SK-N-SH treated with all-trans-retinoic acid at 6 μM for 48 hours (cell line): ENCODE data around the gene ANGPT4.

Source experiments
- CREB5 ChIP-seq: fragments of 250-450 bp; sonication (Bioruptor Pico); IDR thresholded peaks from 2 replicates; pipeline ENCODE4 v1.5.1; 2020; ENCODE audit warnings: low read depth, mild to moderate bottlenecking, moderate library complexity
- OSR1 ChIP-seq: fragments of 250-450 bp; sonication (Bioruptor Pico); IDR thresholded peaks from 2 replicates; pipeline ENCODE4 v1.8.0; 2022; ENCODE audit warnings: moderate library complexity, mild to moderate bottlenecking, inconsistent platforms
- PATZ1 ChIP-seq: fragments of 250-450 bp; sonication (Bioruptor Pico); IDR thresholded peaks from 2 replicates; pipeline ENCODE4 v1.8.0; 2020; ENCODE audit warnings: mild to moderate bottlenecking, moderate library complexity, borderline replicate concordance
- PPARA ChIP-seq: fragments of 250-450 bp; sonication (Bioruptor Pico); IDR thresholded peaks from 2 replicates; pipeline ENCODE4 v1.5.0; 2020; ENCODE audit warnings: mild to moderate bottlenecking, borderline replicate concordance
- SNAI2 ChIP-seq: fragments of 250-450 bp; sonication (Bioruptor Pico); IDR thresholded peaks from 2 replicates; pipeline ENCODE4 v1.5.0; 2020; ENCODE audit warnings: mild to moderate bottlenecking, moderate library complexity
- TCF4 ChIP-seq: fragments of 250-450 bp; sonication (Bioruptor Pico); IDR thresholded peaks from 2 replicates; pipeline ENCODE4 v1.8.0; 2021; ENCODE audit warnings: mild to moderate bottlenecking, moderate library complexity, borderline replicate concordance
- TSHZ2 ChIP-seq: fragments of 250-450 bp; sonication (Bioruptor Pico); IDR thresholded peaks from 2 replicates; pipeline ENCODE4 v1.5.0; 2020; ENCODE audit warnings: mild to moderate bottlenecking, moderate library complexity
- ZC3H10 ChIP-seq: fragments of 250-450 bp; sonication (Bioruptor Pico); IDR thresholded peaks from 2 replicates; pipeline ENCODE4 v1.5.1; 2021; ENCODE audit warnings: mild to moderate bottlenecking, moderate library complexity

- TF ChIP-seq SNAI2 (CRISPR knock-in tag) (no peak), CREB5 (CRISPR knock-in tag) (no peak), TCF4 (CRISPR knock-in tag) (no peak), ZC3H10 (CRISPR knock-in tag) (no peak), PPARA (CRISPR knock-in tag) (no peak), OSR1 (no peak), PATZ1 (CRISPR knock-in tag) (no peak), TSHZ2 (CRISPR knock-in tag) (no peak)
Measured at GRCh38 chr20:841568-842546, 74.3 kb downstream of the ANGPT4 start.
